Measurements from ENCODE around the gene JAKMIP1.

JAKMIP1 gene

GRCh38 chr4:6013564-6013963 is 186.8 kb downstream of the JAKMIP1 start:
- Histone ChIP-seq H3K36me3 (replicated peaks) (no peaks in the 10 kb centered on the region), H3K27me3 (replicated peaks) (peaks cover 2% of the 10 kb centered on the region), H3K27ac (no peak overlapping the region), H3K4me3 (ENCODE audit: low read depth, low read length) (no peak overlapping the region)
- in situ Hi-C loops (cut with HindIII; ENCODE audit: low pct_ligation_motif_present, low sequenced_read_pairs), result no loop called here
- DNase-seq, result no peak
- no peak for TF ChIP-seq CTCF (IDR thresholded peaks at IDR 0.05; ENCODE audit: low read depth, low read length, missing control alignments)

GRCh38 chr4:6012200-6012599 is 188.1 kb downstream of the JAKMIP1 start:
- H3K27me3 ChIP-seq (replicated peaks), result peaks cover 3% of the 10 kb centered on the region
- DNase-seq, result no peak
- in situ Hi-C loops (cut with HindIII; ENCODE audit: low pct_ligation_motif_present, low sequenced_read_pairs), result no loop called here
- H3K4me3 ChIP-seq (ENCODE audit: low read depth, low read length), result no peak overlapping the region
- no peak overlapping the region for H3K27ac ChIP-seq
- no peaks in the 10 kb centered on the region for H3K36me3 ChIP-seq (replicated peaks)
- TF ChIP-seq CTCF (IDR thresholded peaks at IDR 0.05; ENCODE audit: low read depth, low read length, missing control alignments), result no peak

GRCh38 chr4:6011686-6012085 is 188.7 kb downstream of the JAKMIP1 start:
- no peak for TF ChIP-seq CTCF (IDR thresholded peaks at IDR 0.05; ENCODE audit: low read depth, low read length, missing control alignments)
- Histone ChIP-seq H3K27ac (no peak overlapping the region), H3K4me3 (ENCODE audit: low read depth, low read length) (no peak overlapping the region), H3K36me3 (replicated peaks) (no peaks in the 10 kb centered on the region), H3K27me3 (replicated peaks) (peaks cover 3% of the 10 kb centered on the region)
- in situ Hi-C loops (cut with HindIII; ENCODE audit: low pct_ligation_motif_present, low sequenced_read_pairs), result no loop called here
- DNase-seq, result no peak

- in situ Hi-C loops (cut with HindIII; ENCODE audit: low pct_ligation_motif_present, low sequenced_read_pairs), result no loop called here
- no peak overlapping the region for H3K27ac ChIP-seq
- no peak for DNase-seq
- peaks cover 3% of the 10 kb centered on the region for H3K27me3 ChIP-seq (replicated peaks)
- H3K4me3 ChIP-seq (ENCODE audit: low read depth, low read length), result no peak overlapping the region
- no peaks in the 10 kb centered on the region for H3K36me3 ChIP-seq (replicated peaks)
- TF ChIP-seq CTCF (IDR thresholded peaks at IDR 0.05; ENCODE audit: low read depth, low read length, missing control alignments), result no peak
Observed at GRCh38 chr4:6011271-6011671, 189.1 kb downstream of the JAKMIP1 start.

- in situ Hi-C loops (cut with HindIII; ENCODE audit: low pct_ligation_motif_present, low sequenced_read_pairs), result no loop called here
- H3K36me3 ChIP-seq (replicated peaks), result no peaks in the 10 kb centered on the region
- H3K27ac ChIP-seq, result no peak overlapping the region
- H3K27me3 ChIP-seq (replicated peaks), result peaks cover 3% of the 10 kb centered on the region
- no peak for TF ChIP-seq CTCF (IDR thresholded peaks at IDR 0.05; ENCODE audit: low read depth, low read length, missing control alignments)
- no peak overlapping the region for H3K4me3 ChIP-seq (ENCODE audit: low read depth, low read length)
- DNase-seq, result no peak
Observed at GRCh38 chr4:6010789-6011188, 189.6 kb downstream of the JAKMIP1 start.

- Histone ChIP-seq H3K27ac (no peak overlapping the region), H3K36me3 (replicated peaks) (no peaks in the 10 kb centered on the region), H3K4me3 (ENCODE audit: low read depth, low read length) (no peak overlapping the region), H3K27me3 (replicated peaks) (peaks cover 3% of the 10 kb centered on the region)
- DNase-seq, result no peak
- TF ChIP-seq CTCF (IDR thresholded peaks at IDR 0.05; ENCODE audit: low read depth, low read length, missing control alignments), result no peak
- in situ Hi-C loops (cut with HindIII; ENCODE audit: low pct_ligation_motif_present, low sequenced_read_pairs), result no loop called here
Observed at GRCh38 chr4:6009452-6009851, 190.9 kb downstream of the JAKMIP1 start.

Measured in brain microvascular endothelial cell (primary cell).